Measurements from ENCODE around the gene MEOX2. TPM values are rescaled to one million over a fixed set of nuclear protein-coding genes. Genes with fewer than 3 reads are reported as not detected.

The MEOX2 gene
- total and polyA plus RNA-seq, 2 experiments from 2014 or later = not detected

GRCh38 chr7:15600298-15600697 lies 86.2 kb downstream of the MEOX2 start:
- TF ChIP-seq EZH2 (IDR thresholded peaks at IDR 0.05; ENCODE audit: insufficient read depth, poor library complexity, severe bottlenecking) (no peak), EZH2phosphoT487 (IDR thresholded peaks at IDR 0.05; ENCODE audit: insufficient read depth, low read depth) (no peak)
- no peak overlapping the region for H3K4me3 ChIP-seq
- 61 to 64% methylated on average over 4 of the region's 4 CpGs for WGBS, 2 experiments (ENCODE audit: low coverage in 1 of 2, low lambda C conversion rate in 2 of 2, missing lambda C conversion rate in 2 of 2)
- in situ Hi-C loops (cut with MboI) = no loop called here
- H3K36me3 ChIP-seq (ENCODE audit: low read depth) = no peaks in the 10 kb centered on the region
- H3K4me2 ChIP-seq (ENCODE audit: unreplicated experiment) = no peak overlapping the region
- H3K27ac ChIP-seq = no peak overlapping the region
- no peaks in the 10 kb centered on the region for H4K20me1 ChIP-seq (ENCODE audit: insufficient read depth)
- H3K9me2 ChIP-seq (ENCODE audit: insufficient read depth) = no peaks in the 10 kb centered on the region
- H3K9me3 ChIP-seq (ENCODE audit: low read depth) = no peaks in the 10 kb centered on the region
- no peaks in the 10 kb centered on the region for H3F3A ChIP-seq (ENCODE audit: insufficient read depth)
- H3K9ac ChIP-seq = no peak overlapping the region
- H3K79me2 ChIP-seq (ENCODE audit: insufficient read depth) = no peaks in the 10 kb centered on the region
- H2AFZ ChIP-seq = no peak overlapping the region
- DNase-seq = no peak
- H3K27me3 ChIP-seq (replicated peaks; ENCODE audit: insufficient read depth) = no peaks in the 10 kb centered on the region
- no peaks in the 10 kb centered on the region for H3K4me1 ChIP-seq (ENCODE audit: insufficient read depth)

DNA sequence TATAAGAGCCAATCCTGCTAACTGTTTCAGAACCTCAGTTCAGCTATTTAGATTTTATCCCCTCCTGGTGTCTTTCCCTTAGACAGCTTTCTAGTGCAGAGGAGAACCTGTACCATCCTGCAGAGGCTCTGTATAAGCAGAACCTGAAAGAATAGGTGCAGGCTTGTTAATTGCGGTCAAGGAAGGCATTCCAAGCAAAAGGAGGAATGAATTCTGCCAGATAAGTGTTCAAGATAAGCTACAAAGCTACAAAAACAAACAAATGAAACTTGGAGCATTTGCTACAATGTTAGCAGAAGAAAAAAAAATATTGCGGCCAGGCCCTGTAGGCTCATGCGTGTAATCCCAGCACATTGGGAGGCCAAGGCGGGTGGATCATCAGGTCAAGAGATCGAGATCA lies 92.0 kb downstream of the MEOX2 start:
- 64% methylated on average over 5 of the region's 5 CpGs for WGBS, 2 experiments (ENCODE audit: low coverage in 1 of 2, low lambda C conversion rate in 2 of 2, missing lambda C conversion rate in 2 of 2)
- no peak overlapping the region for H2AFZ ChIP-seq
- no peak for DNase-seq
- H3K27ac ChIP-seq = no peak overlapping the region
- no peak overlapping the region for H3K4me2 ChIP-seq (ENCODE audit: unreplicated experiment)
- H3K4me1 ChIP-seq (ENCODE audit: insufficient read depth) = no peaks in the 10 kb centered on the region
- no peaks in the 10 kb centered on the region for H3K79me2 ChIP-seq (ENCODE audit: insufficient read depth)
- H3K9ac ChIP-seq = no peak overlapping the region
- no peaks in the 10 kb centered on the region for H3K36me3 ChIP-seq (ENCODE audit: low read depth)
- H3K9me2 ChIP-seq (ENCODE audit: insufficient read depth) = no peaks in the 10 kb centered on the region
- no peaks in the 10 kb centered on the region for H3F3A ChIP-seq (ENCODE audit: insufficient read depth)
- no peaks in the 10 kb centered on the region for H3K27me3 ChIP-seq (replicated peaks; ENCODE audit: insufficient read depth)
- H3K4me3 ChIP-seq = no peak overlapping the region
- no peaks in the 10 kb centered on the region for H4K20me1 ChIP-seq (ENCODE audit: insufficient read depth)
- in situ Hi-C loops (cut with MboI) = no loop called here
- no peak for TF ChIP-seq EZH2phosphoT487 (IDR thresholded peaks at IDR 0.05; ENCODE audit: insufficient read depth, low read depth)
- no peak for TF ChIP-seq EZH2 (IDR thresholded peaks at IDR 0.05; ENCODE audit: insufficient read depth, poor library complexity, severe bottlenecking)
- H3K9me3 ChIP-seq (ENCODE audit: low read depth) = no peaks in the 10 kb centered on the region

- no peak overlapping the region for H3K4me3 ChIP-seq
- in situ Hi-C loops (cut with MboI) = no loop called here
- no peak overlapping the region for H3K4me2 ChIP-seq (ENCODE audit: unreplicated experiment)
- H3K9me2 ChIP-seq (ENCODE audit: insufficient read depth) = no peaks in the 10 kb centered on the region
- H3F3A ChIP-seq (ENCODE audit: insufficient read depth) = no peaks in the 10 kb centered on the region
- no peaks in the 10 kb centered on the region for H3K9me3 ChIP-seq (ENCODE audit: low read depth)
- WGBS, 2 experiments (ENCODE audit: low coverage in 1 of 2, low lambda C conversion rate in 2 of 2, missing lambda C conversion rate in 2 of 2) = 47 to 57% methylated on average over 3 of the region's 3 CpGs
- H2AFZ ChIP-seq = no peak overlapping the region
- no peak for DNase-seq
- no peaks in the 10 kb centered on the region for H3K27me3 ChIP-seq (replicated peaks; ENCODE audit: insufficient read depth)
- no peaks in the 10 kb centered on the region for H3K36me3 ChIP-seq (ENCODE audit: low read depth)
- H4K20me1 ChIP-seq (ENCODE audit: insufficient read depth) = no peaks in the 10 kb centered on the region; the same call in 1 of the 2 replicates
- no peak overlapping the region for H3K27ac ChIP-seq
- no peaks in the 10 kb centered on the region for H3K79me2 ChIP-seq (ENCODE audit: insufficient read depth)
- TF ChIP-seq EZH2 (IDR thresholded peaks at IDR 0.05; ENCODE audit: insufficient read depth, poor library complexity, severe bottlenecking) (no peak), EZH2phosphoT487 (IDR thresholded peaks at IDR 0.05; ENCODE audit: insufficient read depth, low read depth) (no peak)
- no peaks in the 10 kb centered on the region for H3K4me1 ChIP-seq (ENCODE audit: insufficient read depth)
- no peak overlapping the region for H3K9ac ChIP-seq
These were observed 93.1 kb downstream of the MEOX2 start for GRCh38 chr7:15593382-15593781.

- WGBS, 2 experiments (ENCODE audit: low coverage in 1 of 2, low lambda C conversion rate in 2 of 2, missing lambda C conversion rate in 2 of 2) = 53 to 63% methylated on average over 4 of the region's 4 CpGs
- Histone ChIP-seq H3K79me2 (ENCODE audit: insufficient read depth) (no peaks in the 10 kb centered on the region), H3K27ac (no peak overlapping the region), H3K27me3 (replicated peaks; ENCODE audit: insufficient read depth) (no peaks in the 10 kb centered on the region), H3K9me2 (ENCODE audit: insufficient read depth) (no peaks in the 10 kb centered on the region; the same call in 1 of the 2 replicates), H3K9ac (no peak overlapping the region), H3K4me2 (ENCODE audit: unreplicated experiment) (no peak overlapping the region), H3K36me3 (ENCODE audit: low read depth) (no peaks in the 10 kb centered on the region), H3K4me1 (ENCODE audit: insufficient read depth) (no peaks in the 10 kb centered on the region), H2AFZ (no peak overlapping the region), H3K9me3 (ENCODE audit: low read depth) (no peaks in the 10 kb centered on the region), H3K4me3 (no peak overlapping the region), H4K20me1 (ENCODE audit: insufficient read depth) (no peaks in the 10 kb centered on the region; the same call in 1 of the 2 replicates), H3F3A (ENCODE audit: insufficient read depth) (no peaks in the 10 kb centered on the region)
- in situ Hi-C loops (cut with MboI) = no loop called here
- no peak for DNase-seq
- no peak for TF ChIP-seq EZH2phosphoT487 (IDR thresholded peaks at IDR 0.05; ENCODE audit: insufficient read depth, low read depth)
These were observed 100.2 kb downstream of the MEOX2 start for GRCh38 chr7:15586266-15586665.

DNA sequence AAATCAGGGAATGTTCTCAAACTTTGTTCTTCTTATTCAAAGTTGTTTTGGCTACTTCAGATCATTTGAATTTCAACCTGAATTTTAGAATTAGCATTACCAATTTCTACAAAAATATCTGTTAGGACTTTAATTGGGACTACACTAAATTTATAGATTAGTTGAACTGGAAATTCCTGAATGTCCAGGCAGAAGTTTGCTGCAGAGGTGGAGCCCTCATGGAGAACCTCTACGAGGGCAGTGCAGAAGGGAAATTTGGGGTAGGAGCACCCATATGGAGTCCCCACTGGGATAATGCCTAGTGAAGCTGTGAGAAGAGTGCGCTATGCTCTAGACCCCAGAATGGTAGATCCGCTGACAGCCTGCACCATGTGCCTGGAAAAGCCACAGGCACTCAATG lies 101.9 kb downstream of the MEOX2 start:
- Histone ChIP-seq H3K9me3 (ENCODE audit: low read depth) (no peaks in the 10 kb centered on the region), H3K9me2 (ENCODE audit: insufficient read depth) (no peaks in the 10 kb centered on the region; the same call in 1 of the 2 replicates), H3K79me2 (ENCODE audit: insufficient read depth) (no peaks in the 10 kb centered on the region), H3K27me3 (replicated peaks; ENCODE audit: insufficient read depth) (no peaks in the 10 kb centered on the region), H3K4me2 (ENCODE audit: unreplicated experiment) (no peak overlapping the region), H3K4me3 (no peak overlapping the region), H2AFZ (no peak overlapping the region), H3K36me3 (ENCODE audit: low read depth) (no peaks in the 10 kb centered on the region), H3K4me1 (ENCODE audit: insufficient read depth) (no peaks in the 10 kb centered on the region), H3K9ac (no peak overlapping the region), H3F3A (ENCODE audit: insufficient read depth) (no peaks in the 10 kb centered on the region), H4K20me1 (ENCODE audit: insufficient read depth) (no peaks in the 10 kb centered on the region; the same call in 1 of the 2 replicates), H3K27ac (no peak overlapping the region)
- TF ChIP-seq EZH2 (IDR thresholded peaks at IDR 0.05; ENCODE audit: insufficient read depth, poor library complexity, severe bottlenecking) (no peak), EZH2phosphoT487 (IDR thresholded peaks at IDR 0.05; ENCODE audit: insufficient read depth, low read depth) (no peak)
- DNase-seq = no peak
- in situ Hi-C loops (cut with MboI) = no loop called here
- 54 to 61% methylated on average over 3 of the region's 3 CpGs for WGBS, 2 experiments (ENCODE audit: low coverage in 1 of 2, low lambda C conversion rate in 2 of 2, missing lambda C conversion rate in 2 of 2)
